ENCODE results near the gene ACSM6.

DNA sequence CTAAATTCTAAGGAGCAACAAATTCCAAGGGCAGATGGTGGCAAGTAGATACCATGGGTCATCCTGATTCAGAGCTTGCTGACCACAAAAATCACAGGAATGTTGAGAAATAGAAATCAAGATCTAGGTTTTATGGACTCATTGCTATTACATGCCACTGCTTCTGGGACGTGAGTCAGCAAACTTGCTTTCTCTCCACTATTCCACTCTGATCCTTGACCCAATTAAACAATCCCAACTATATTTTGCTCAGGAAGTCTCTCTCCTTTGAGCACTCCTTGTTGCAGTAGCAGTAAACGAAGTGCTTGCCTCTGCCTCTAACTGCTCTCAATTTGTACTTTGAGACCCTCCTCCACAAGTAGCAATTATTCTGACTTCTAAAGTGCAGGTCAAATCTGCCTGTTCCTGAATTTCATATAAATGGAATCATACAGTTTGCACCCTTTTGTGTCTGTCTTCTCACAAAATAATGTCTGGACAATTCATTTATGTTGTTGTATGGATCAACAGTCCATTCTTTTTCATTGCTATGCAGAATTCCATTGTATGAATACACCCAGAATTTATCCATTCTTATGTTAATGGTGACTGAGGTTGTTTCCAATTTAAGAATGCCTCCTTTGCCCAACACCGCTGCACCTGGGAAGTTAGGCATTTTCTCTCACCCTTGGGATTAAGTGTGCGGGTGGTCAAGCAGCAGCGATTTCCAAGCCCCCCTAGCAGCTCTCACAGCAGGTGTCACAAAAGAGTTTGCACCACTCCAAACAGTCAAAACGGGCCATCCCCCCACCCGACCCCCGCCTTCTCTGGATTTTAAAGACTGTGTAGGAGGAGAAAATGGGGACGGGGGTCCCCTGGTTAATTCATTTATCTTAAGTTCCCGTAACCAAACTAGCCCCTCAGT is 35.9 kb downstream of the ACSM6 start:
- TF ChIP-seq, protein P1, sequence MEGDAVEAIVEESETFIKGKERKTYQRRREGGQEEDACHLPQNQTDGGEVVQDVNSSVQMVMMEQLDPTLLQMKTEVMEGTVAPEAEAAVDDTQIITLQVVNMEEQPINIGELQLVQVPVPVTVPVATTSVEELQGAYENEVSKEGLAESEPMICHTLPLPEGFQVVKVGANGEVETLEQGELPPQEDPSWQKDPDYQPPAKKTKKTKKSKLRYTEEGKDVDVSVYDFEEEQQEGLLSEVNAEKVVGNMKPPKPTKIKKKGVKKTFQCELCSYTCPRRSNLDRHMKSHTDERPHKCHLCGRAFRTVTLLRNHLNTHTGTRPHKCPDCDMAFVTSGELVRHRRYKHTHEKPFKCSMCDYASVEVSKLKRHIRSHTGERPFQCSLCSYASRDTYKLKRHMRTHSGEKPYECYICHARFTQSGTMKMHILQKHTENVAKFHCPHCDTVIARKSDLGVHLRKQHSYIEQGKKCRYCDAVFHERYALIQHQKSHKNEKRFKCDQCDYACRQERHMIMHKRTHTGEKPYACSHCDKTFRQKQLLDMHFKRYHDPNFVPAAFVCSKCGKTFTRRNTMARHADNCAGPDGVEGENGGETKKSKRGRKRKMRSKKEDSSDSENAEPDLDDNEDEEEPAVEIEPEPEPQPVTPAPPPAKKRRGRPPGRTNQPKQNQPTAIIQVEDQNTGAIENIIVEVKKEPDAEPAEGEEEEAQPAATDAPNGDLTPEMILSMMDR (IDR thresholded peaks at IDR 0.05): no peak
- TF ChIP-seq POLR2A (IDR thresholded peaks at IDR 0.05) (no peak), POLR2AphosphoS5 (IDR thresholded peaks at IDR 0.05) (peak in 1 of 2 donors; percentile 22)

All from upper lobe of left lung (tissue), 4 donors.